Stimulated activated CD4-positive, alpha-beta T cell treated with anti-CD3 and anti-CD28 coated beads, TNF-alpha, amount 100 ng/mL, for 4 hours (primary cell): ENCODE measurements around the gene SHISA7.
A peak's percentile ranks its signal among the peaks of the same experiment; 100 is the strongest.

Experiments
- DNase-seq, 3 experiments: peaks; one replicate each; pipeline ENCODE4 v3.0.0-alpha.2; 2020; ENCODE audit warnings: low read depth in 3 of 3

SHISA7 gene

GRCh38 chr19:55443045-55443823 lies at the start of gene SHISA7:
SHISA7 (minus strand) TSS chr19:55443300; CDS start chr19:55442863, 437 bp downstream.
- no peak for DNase-seq

- no peak for DNase-seq
Observed at GRCh38 chr19:55492362-55492944, 49.4 kb upstream of the SHISA7 start.

- DNase-seq: no peak
Observed at GRCh38 chr19:55491546-55492360, 48.7 kb upstream of the SHISA7 start.

DNA sequence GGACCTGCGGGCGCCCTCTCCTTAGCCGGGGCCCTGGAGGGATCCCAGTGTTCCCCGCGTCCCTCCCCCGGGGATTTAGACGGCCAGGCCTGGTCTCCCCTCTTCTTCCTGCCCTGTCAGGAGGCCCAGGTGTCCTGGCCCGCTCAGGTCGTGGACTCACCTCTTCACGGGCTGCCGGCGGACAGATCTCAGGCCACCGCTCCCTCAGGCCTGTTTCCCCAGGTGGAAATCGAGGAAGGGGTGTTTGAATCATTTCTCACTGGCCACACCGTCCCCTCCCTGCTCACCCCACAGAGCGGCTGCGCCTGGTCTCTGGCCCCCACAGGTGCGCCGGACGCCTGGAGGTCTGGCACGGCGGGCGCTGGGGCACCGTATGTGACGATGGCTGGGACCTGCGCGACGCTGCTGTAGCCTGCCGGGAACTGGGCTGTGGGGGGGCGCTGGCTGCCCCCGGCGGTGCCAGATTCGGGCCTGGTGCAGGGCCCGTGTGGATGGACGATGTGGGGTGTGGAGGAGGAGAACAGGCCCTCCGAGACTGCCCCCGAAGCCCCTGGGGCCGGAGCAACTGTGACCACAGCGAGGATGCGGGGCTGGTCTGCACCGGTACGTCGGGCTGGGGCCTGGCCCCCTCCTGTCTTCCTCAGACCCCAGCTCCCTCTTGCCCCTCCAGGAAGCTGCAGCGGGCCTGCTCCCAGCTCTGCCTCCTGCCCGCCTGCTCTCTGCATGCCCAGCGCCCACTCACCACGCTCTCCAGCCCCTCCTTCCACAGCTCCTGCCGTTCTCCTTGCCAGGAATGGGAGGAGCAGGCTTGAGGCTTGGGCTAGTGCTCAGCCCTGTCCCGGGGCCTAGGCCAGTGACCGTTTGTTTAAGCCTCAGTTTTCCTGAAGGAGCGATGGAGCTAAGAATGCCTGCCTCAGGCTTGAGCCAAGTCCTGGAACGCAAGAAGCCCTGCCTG lies 47.7 kb upstream of the SHISA7 start:
- DNase-seq: no peak

DNA sequence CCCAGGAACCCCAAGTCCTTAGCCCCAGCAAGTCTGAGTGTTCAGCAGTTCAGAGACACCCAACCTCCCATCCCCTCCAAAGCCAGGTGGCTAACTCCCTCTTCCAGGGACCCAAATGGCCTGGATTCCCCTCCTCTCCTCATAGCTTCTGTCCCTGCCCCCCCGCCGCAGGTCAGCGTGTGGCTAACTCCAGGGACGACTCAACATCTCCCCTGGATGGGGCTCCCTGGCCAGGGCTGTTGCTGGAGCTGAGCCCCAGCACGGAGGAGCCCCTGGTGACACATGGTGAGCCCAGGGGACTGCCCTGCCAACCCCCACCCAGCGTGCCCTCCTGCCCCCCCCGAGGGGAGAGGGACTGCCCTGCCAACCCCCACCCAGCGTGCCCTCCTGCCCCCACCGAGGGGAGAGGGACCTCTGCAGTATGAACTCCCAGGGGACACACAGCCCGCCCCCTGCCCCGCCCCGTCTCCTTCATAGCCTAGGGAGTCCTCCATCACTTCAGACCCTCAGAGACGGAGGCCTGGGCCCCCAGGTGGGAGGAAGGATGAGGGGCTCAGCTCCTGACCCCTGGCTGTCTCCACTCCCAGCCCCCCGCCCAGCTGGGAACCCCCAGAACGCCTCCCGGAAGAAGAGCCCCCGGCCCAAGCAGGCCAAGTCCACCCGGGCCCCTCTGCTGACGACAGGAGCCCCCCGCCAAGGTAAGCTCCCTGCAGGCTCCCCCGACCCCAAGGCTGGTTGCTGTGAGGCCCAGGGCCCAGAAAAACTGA lies 46.8 kb upstream of the SHISA7 start:
- no peak for DNase-seq

DNA sequence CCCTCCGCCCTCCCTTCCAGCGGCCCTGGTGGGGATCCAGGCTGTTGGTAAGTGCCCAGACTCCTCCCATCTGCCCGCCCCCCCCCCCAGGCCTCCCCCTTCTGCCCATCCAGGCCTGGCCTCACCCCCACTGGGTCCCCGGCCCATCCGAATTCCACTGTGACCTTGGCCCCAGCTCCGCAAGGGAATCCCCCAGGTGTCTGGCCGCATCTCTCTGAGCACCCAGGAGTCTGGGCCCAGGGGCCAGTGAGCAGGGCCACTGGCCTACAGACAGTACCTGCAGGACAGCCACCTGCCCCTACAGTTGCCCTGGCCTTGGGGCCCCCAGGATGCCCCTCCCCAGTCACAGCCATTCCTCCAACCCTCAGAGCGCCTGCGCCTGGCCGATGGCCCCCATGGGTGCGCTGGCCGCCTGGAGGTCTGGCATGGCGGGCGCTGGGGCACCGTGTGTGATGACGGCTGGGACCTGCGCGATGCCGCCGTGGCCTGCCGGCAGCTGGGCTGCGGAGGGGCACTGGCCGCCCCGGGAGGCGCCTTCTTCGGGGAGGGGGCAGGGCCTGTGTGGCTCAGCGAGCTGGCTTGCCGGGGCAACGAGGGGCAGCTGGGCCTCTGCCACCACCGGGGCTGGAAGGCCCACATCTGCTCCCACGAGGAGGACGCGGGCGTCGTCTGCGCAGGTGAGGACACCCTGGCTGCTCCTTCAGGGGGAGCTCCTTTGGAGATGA lies 46.0 kb upstream of the SHISA7 start:
- DNase-seq: no peak

GRCh38 chr19:55487924-55488687 lies 45.0 kb upstream of the SHISA7 start, which contains the start of gene SSC5D:
SSC5D (plus strand) TSS chr19:55488436; CDS start chr19:55488590, 154 bp downstream.
- no peak for DNase-seq

DNA sequence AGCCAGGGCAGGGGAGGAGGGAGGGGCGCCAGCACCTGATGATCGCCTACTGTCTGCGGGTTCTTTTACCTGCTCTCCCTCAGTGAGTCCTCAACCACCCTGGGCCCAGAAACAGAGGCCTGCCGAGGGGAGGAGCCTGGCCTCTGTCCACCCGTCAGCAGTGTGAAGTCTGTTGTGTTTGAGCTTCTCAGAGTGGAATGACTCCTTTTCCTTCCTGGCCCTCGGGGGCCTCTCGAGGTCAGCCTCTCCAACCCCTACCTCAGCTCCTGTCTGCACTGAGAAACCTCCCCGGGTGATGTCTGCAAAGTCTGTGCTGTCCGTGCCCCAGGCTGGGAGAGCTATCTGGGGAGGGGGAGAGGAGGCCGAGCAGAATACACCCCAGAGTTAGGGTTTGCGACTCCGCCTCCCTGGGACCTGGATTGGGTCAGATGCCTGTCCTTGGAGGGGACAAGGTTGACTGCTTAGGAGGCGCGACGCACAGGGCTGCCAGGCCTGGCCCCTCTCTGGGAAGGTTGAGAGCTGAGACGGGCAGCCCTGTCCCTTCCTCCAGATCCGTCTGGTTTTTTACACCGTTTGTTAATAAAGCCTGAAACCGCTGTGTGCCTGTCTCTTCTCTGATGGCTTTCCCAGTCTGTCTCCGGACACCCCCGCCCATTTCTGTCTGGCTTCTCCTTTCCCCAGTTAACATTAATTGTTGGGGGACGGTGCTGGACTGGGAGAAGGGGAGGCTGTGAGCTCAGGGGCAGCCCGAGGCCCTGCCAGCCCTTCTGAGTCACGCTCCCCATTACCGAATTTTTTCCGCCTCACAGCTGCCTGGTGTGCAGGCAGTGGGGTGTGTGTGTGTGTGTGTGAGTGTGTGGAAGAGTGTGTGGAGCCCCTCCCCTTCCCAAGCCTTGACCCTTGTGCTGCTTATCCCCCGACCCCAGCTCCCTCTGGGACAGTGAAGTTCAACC lies 44.1 kb upstream of the SHISA7 start:
- DNase-seq: peak; percentile 33 to 50 (median 45)

DNA sequence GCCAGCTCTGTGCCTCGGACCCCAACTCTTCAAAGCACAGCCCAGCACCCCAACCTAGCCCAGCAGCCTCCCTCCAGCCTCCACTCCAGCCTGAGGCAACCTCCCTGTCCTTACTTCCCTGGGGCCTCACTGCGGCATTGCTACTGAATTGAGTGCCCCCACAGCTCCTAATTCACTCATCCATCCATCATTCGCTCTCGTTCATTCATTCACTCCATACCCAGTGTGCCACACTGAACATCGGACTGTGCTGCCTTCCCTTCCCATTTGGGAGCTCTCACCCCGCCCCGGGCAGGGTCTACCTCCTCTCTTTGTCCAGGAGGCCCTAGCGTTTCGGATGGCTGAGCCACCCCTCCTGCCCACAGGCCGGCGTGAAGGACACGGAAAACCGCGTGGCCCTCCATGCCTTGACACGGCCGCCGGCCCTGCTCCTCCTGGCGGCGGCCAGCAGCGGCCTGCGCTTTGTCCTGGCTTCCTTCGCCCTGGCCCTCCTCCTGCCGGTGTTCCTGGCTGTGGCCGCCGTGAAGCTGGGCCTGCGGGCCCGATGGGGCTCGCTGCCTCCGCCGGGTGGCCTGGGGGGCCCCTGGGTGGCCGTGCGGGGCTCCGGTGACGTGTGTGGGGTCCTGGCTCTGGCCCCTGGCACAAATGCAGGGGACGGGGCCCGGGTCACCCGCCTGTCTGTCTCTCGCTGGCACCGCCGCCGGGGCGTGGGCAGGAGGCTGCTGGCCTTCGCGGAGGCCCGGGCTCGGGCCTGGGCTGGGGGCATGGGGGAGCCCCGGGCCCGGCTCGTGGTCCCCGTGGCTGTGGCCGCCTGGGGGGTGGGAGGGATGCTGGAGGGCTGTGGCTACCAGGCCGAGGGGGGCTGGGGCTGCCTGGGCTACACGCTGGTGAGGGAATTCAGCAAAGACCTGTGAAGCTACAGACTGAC lies 43.2 kb upstream of the SHISA7 start:
- no peak for DNase-seq

DNA sequence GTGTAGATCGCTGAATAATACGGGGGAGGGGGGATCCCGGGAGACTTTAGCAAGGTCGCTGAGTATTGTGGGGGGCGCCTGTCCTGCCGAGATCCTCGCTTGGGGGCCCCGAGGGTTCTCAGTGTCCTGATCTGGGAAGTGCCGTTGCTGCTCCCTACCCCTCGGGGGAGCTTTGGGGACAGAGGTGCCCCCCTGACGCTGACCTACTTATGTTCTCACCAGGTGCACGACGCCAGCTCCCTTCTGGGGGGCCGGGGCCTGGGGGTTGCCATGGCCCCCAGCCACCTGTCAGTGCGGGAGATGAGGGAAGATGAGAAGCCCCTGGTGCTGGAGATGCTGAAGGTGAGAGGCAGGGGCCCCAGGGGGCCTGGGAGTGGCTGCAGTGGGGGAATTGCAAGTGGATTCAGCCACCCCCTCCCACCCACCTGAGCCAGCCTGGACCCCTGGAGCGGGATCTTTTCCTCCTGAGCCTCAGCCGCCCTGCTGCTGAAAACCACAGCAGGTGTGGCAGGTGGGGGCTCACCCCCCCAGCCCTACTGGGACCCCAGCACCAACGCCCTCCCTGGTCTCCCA lies 42.4 kb upstream of the SHISA7 start:
- no peak for DNase-seq

DNA sequence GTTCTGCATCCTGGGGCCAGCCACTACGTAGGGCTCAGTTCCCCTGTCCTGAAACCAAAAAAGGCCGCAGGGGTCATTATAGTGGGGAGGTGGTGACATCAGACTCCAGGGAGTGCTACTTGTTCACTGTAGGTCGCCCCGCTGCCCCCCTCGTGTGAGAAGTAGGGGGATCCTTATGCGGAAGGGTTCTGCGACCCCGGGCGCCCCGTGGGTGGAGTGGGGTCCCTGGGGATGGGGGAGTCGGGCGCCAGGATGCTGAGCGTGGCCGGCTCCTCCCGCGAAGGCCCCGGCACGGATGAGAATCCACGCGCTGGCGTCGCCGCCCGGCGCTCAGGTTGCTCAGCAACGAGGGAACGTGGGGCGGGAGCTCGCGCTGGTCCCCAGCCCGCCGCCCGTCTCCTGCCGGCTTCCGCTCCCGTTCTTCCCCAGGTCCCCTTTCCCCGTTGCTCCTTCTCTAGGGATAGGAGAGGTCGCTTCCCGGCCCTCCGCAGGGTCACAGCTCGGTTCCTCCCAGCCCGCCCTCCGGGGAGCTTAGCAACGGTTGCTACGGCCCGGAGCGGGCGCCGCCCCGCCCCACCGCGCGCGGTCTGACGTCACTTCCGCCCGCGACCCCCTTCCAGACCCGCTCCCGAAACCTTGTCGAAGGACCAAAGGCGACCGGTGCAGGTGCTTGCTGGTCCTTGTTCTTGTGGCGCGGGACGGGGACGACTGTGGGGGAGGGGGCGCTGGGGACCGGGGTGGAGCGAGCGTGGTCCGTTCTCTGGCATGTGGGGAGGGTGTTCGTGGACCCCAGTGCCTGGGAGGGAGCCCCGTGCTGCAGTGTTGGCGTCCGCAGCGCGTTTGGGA lies 41.7 kb upstream of the SHISA7 start, which contains the start of gene NAT14:
Gene NAT14 (plus strand): TSS at position 596 of the 846 bp plus-strand sequence. CDS start 521 bp downstream, outside the sequence.
- DNase-seq: peak; percentile 22 to 59 (median 45)

GRCh38 chr19:55483706-55484592 lies 40.8 kb upstream of the SHISA7 start:
- DNase-seq: no peak

DNA sequence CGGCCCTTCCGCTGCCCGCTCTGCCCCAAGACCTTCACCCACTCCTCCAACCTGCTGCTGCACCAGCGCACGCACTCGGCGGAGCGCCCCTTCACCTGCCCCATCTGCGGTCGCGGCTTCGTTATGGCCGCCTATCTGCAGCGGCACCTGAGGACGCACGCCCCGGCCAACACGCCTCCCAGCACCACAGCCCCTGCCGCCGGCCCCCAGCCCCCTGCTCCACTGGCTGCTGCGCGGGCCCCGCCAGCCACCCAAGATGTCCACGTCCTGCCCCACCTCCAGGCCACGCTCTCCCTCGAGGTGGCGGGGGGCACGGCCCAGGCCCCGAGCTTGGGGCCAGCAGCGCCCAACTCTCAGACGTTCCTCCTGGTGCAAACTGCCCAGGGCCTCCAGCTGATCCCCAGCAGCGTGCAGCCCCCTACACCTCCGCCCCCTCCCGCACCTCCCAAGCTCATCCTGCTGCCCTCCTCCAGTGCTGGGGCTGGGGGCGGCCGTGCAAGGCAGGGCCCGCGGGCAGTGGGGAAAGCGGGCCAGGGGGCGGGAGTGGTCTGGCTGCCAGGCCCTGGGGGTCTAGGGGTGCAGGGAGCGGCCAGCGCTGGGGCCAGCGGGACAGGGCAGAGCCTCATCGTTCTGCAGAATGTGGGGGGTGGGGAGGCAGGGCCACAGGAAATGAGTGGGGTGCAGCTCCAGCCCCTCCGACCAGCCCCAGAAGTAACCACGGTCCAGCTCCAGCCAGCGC lies 40.0 kb upstream of the SHISA7 start:
- no peak for DNase-seq
